Hepatocyte (in vitro differentiated cells): ENCODE data around the gene PLGRKT.

Experiments used
- EZH2 ChIP-seq: fragments of 200-600 bp; sonication (generic); IDR thresholded peaks from 2 replicates; pipeline ENCODE4 v1.6.1; 2016; ENCODE audit warnings: antibody characterized with exemption, mild to moderate bottlenecking, borderline replicate concordance
- TF ChIP-seq, protein P1 (sequence below): fragments of 200-600 bp; sonication (generic); IDR thresholded peaks from 2 replicates; pipeline ENCODE4 v1.5.1; 2016; ENCODE audit warnings: antibody characterized with exemption, mild to moderate bottlenecking; ENCODE audit not compliant: poor library complexity

DNA sequence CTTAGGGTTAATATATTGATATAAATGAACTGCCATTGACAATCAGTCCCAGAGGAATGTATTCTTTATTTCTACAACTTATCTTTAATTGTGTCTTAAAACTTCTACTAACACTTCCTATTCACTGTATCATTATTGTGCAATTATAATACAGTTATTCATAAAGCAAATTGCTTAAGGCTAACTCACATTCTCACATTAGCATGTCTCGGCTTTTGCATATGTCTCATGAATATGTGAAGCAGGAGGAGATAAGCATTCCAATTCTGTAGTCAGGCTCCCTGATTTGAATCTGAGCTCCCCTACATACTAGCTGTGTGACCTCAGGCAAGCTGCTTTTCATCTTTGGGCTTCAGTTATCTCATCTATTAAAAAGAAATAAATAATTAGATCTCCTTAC, 45.4 kb downstream of the PLGRKT start:
- TF ChIP-seq, protein P1, sequence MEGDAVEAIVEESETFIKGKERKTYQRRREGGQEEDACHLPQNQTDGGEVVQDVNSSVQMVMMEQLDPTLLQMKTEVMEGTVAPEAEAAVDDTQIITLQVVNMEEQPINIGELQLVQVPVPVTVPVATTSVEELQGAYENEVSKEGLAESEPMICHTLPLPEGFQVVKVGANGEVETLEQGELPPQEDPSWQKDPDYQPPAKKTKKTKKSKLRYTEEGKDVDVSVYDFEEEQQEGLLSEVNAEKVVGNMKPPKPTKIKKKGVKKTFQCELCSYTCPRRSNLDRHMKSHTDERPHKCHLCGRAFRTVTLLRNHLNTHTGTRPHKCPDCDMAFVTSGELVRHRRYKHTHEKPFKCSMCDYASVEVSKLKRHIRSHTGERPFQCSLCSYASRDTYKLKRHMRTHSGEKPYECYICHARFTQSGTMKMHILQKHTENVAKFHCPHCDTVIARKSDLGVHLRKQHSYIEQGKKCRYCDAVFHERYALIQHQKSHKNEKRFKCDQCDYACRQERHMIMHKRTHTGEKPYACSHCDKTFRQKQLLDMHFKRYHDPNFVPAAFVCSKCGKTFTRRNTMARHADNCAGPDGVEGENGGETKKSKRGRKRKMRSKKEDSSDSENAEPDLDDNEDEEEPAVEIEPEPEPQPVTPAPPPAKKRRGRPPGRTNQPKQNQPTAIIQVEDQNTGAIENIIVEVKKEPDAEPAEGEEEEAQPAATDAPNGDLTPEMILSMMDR: no peak
- TF ChIP-seq EZH2: no peak
